DMS153 treated with DMSO at 0.1 percent for 48 hours (cell line): Measurements from ENCODE around the gene AQP12B.

Experiments
- DNase-seq: peaks from one replicate; lab custom pipeline; 2025; ENCODE audit not compliant: unreplicated experiment; lab: John Stamatoyannopoulos, UW

The AQP12B gene

GRCh38 chr2:240649331-240649730 lies 33.4 kb downstream of the AQP12B start:
- no peak for DNase-seq

- no peak for DNase-seq
Measured at GRCh38 chr2:240648650-240649275, 33.9 kb downstream of the AQP12B start.

- DNase-seq, result no peak
Measured at GRCh38 chr2:240648155-240648649, 34.5 kb downstream of the AQP12B start.

- DNase-seq, result no peak
Measured at GRCh38 chr2:240647503-240648154, 35.1 kb downstream of the AQP12B start.

GRCh38 chr2:240646900-240647502 lies 35.7 kb downstream of the AQP12B start:
- DNase-seq, result no peak

- no peak for DNase-seq
Measured at GRCh38 chr2:240646176-240646899, 36.3 kb downstream of the AQP12B start.

GRCh38 chr2:240645801-240646175 lies 36.9 kb downstream of the AQP12B start:
- no peak for DNase-seq

- DNase-seq, result no peak
Measured at GRCh38 chr2:240645346-240645745, 37.3 kb downstream of the AQP12B start.

GRCh38 chr2:240644859-240645301 lies 37.8 kb downstream of the AQP12B start:
- no peak for DNase-seq

GRCh38 chr2:240644171-240644651 lies 38.5 kb downstream of the AQP12B start:
- no peak for DNase-seq

GRCh38 chr2:240643811-240644150 lies 38.9 kb downstream of the AQP12B start:
- DNase-seq, result no peak

- no peak for DNase-seq
Measured at GRCh38 chr2:240643093-240643810, 39.4 kb downstream of the AQP12B start.

- DNase-seq, result no peak
Measured at GRCh38 chr2:240642806-240643092, 39.9 kb downstream of the AQP12B start.

- DNase-seq, result no peak
Measured at GRCh38 chr2:240642061-240642805, 40.5 kb downstream of the AQP12B start.

GRCh38 chr2:240640939-240641338 lies 41.7 kb downstream of the AQP12B start:
- no peak for DNase-seq

GRCh38 chr2:240639566-240639965 lies 43.1 kb downstream of the AQP12B start:
- DNase-seq, result no peak

- DNase-seq, result no peak
Measured at GRCh38 chr2:240638512-240639160, 44.0 kb downstream of the AQP12B start.

- no peak for DNase-seq
Measured at GRCh38 chr2:240637901-240638345, 44.8 kb downstream of the AQP12B start.

- DNase-seq, result no peak
Measured at GRCh38 chr2:240637116-240637900, 45.4 kb downstream of the AQP12B start.
